Adipose tissue (tissue), 3 donors: ENCODE data around the gene MPC2. TPM values are rescaled to one million over a fixed set of nuclear protein-coding genes. Genes with fewer than 3 reads are reported as not detected.

ENCODE experiments used
- H3K27ac ChIP-seq: one replicate; pipeline ENCODE4 v1.5.1; 2013; ENCODE audit warnings: low read depth, low read length
- WGBS, 3 donors: extraction: QIAGEN DNeasy Blood & Tissue Kit; methylation state at CpG; one replicate each; pipeline ENCODE4 v1.1.7; 2013; 5-methylcytosine and 5-hydroxymethylcytosine counted together
- polyA plus RNA-seq, 3 donors: library from polyadenylated mRNA; stranded (reverse); fragments of 200-250 nt; gene quantifications; one replicate each; pipeline ENCODE4 v1.2.3, GENCODE V29; 2013
- donor health status: healthy with polysubstance abuse.
- donor health status: Bipolar disorder and iron deficiency.
- donor health status: healthy.

The MPC2 gene
- polyA plus RNA-seq = 10 to 100 TPM; 35.7 to 76.4 (median 70.7) TPM

DNA sequence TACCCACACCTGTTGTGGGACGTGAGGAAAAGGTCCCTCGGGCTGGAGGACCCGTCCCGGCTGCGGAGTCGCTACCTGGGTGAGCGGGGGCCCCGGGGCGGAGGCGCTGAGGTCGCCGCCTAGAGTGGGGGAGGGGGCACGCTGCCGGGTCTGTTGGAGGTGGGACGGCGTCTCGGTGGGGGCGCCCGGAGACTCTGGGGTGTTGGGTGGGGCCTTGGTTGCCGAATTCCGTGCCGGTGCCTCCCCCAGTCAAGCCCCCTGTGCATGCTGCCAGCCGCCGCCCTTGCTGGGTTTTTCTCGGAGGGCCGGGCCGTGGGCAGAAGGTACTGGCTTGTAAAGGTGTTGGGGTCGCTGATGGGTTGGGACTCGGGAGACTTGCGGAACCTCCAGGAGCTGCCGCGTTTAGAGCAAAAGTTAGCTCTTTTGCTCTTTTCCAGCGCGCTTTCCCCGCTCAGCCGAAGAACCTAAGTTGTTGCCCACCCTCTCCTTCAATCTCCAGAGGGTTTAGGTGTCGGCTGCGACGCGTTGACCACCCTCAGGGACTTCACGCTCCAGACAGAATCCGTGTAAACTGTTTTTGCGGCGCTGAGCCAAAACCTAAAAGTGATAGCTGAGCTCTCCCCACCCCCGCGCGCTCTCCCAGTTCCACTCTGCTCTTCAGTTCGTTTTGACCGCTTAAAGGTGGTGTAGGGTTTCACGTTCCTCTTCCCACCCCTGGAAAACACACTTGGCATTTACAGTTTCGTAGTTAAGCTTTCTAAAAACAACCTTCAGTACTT, at the start of gene MPC2:
TSS of gene MPC2 (minus strand) at position 143 of the 779 bp plus-strand sequence. CDS start 1,231 bp downstream, outside the sequence.
- H3K27ac ChIP-seq = peak within 1 kb of the TSS; percentile 81
- WGBS, 3 donors = 0% methylated on average over 51 of the region's 51 CpGs

- H3K27ac ChIP-seq = no peak overlapping the region
- WGBS, 3 donors = 71 to 88% (median 80%) methylated on average over 8 of the region's 8 CpGs
These were observed 48.1 kb upstream of the MPC2 start for GRCh38 chr1:167984886-167985489.

DNA sequence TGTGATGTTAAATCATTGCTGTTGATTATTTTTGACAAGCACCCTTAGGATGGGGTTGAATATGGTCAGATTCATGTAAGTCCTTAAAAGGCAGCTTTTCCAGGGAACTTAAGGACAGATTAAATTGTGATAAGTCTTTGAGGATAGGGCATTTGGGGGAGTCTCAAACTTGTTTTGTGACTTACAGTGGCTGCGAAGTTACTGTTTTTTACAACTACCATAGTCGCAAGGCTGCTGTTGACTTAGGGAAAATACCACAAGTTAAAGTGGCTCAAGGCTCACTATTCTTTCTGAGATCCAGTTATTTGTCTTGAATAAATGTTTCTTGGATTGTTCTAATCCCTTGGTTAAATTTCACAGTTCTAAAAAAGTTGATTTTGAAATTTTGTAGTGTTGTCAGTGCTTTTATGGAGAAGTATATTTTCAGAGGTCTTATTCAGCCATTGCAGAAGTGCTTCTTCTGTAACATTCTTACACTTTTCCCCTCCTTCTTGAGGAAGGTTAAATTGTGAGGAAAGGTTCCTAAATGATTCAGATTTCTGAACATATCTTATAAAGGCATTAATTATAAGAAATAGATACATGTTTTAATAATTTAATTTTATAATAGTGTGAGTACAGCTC, 47.0 kb upstream of the MPC2 start:
- 96 to 100% (median 98%) methylated on average over 2 of the region's 2 CpGs for WGBS, 3 donors
- no peak overlapping the region for H3K27ac ChIP-seq

- no peak overlapping the region for H3K27ac ChIP-seq
- 97 to 98% (median 98%) methylated on average over 9 of the region's 9 CpGs for WGBS, 3 donors
These were observed 45.1 kb upstream of the MPC2 start for GRCh38 chr1:167981933-167982332.

DNA sequence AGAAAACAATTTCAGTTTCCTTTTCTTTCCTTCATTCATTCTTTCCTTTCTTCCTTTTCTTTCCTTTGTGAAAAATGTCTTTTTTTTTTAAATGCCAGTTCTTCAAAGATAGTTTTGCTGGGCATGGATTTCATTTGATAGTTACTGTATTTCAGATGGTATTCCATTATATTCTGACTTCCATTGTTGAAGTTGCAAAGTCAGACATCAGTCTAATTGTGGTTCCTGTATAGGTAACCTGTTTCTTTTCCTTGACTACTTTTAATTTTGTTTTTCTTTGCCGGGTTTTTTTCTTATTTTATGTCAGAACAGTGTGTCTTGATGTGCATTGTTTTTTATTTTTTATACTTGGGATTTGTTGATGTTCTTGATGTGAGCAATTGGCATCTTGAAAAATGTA, 40.4 kb upstream of the MPC2 start:
- 97 to 100% (median 98%) methylated on average over 1 of the region's 1 CpG for WGBS, 3 donors
- H3K27ac ChIP-seq = no peak overlapping the region

DNA sequence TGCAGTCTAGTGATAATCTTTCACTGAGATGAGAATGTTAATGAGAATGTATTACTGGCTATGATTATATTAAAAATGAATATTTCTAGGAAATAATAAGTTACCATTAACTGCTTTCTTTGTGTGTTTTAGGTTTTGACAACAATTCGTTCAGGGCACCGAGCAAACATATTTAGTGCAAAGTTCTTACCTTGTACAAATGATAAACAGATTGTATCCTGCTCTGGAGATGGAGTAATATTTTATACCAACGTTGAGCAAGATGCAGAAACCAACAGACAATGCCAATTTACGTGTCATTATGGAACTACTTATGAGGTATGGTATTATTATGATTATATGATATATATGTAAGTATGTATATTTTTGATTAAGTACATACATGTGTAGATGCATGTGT, 37.8 kb upstream of the MPC2 start:
- 59 to 83% (median 80%) methylated on average over 4 of the region's 4 CpGs for WGBS, 3 donors
- no peak overlapping the region for H3K27ac ChIP-seq

DNA sequence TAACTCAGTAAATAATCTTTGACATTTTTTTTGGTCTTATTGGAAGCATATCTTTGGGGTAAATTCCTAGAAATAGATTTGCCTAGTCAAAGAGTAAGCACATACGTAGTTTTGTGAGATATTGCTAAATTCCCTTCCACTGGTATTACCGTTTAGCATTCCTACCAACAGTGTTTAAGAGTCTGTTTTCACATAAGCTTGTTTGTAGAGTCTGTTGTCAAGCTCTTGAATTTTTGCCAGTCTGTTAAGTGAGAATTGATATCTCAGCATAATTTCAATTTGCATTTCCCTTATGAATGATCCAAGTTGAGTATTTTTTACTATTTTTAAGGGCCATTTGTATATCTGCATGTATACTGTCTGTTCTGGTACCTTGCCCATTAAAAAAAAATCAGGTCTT, 37.0 kb upstream of the MPC2 start:
- 54 to 72% (median 69%) methylated on average over 2 of the region's 2 CpGs for WGBS, 3 donors
- no peak overlapping the region for H3K27ac ChIP-seq

- 64 to 87% (median 83%) methylated on average over 3 of the region's 3 CpGs for WGBS, 3 donors
- H3K27ac ChIP-seq = no peak overlapping the region
These were observed 31.7 kb upstream of the MPC2 start for GRCh38 chr1:167968569-167968968.

DNA sequence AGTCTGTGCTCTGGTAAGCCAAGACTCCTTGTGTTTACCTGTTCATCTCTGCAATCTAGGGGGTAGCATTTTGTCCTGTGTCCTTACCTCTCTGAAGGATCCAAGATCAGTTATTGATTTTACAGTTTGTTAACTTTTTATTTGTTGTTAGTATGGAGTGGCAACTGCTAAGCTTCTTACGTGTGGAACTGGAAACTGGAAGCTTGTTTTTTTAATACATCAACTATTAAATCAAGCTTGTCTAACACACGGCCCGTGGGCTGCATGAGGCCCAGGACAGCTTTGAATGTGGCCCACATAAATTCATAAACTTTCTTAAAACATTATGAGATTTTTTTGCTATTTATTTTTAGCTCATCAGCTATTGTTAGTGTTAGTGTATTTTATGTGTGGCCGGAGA, 29.2 kb upstream of the MPC2 start:
- 41 to 94% (median 88%) methylated on average over 4 of the region's 4 CpGs for WGBS, 3 donors

DNA sequence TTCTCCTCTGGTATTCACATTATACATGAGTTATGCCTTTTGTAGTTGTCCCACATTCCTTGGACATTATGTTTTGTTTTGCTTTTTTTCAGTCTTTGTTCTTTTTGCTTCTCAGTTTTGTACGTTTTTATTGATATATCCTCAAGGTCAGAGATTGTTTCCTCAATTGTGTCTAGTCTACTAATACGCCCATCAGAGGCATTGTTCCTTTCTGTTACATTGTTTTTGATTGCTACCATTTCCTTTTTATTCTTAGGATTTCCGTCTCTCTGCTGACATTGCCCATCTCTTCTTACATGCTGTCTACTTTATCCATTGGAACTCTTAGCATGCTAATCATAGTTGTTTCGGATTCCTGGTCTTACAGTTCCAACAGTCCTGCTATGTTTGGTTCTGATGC, 27.8 kb upstream of the MPC2 start:
- WGBS, 3 donors = 72 to 84% (median 80%) methylated on average over 4 of the region's 4 CpGs
- no peak overlapping the region for H3K27ac ChIP-seq

More for the DNA sequence above, 29.2 kb upstream of the MPC2 start:
- no peak overlapping the region for H3K27ac ChIP-seq

- no peak overlapping the region for H3K27ac ChIP-seq
These were observed 20.8 kb upstream of the MPC2 start for GRCh38 chr1:167957710-167958109.

- WGBS, 3 donors = 97 to 98% (median 97%) methylated on average over 2 of the region's 2 CpGs
- no peak overlapping the region for H3K27ac ChIP-seq
These were observed 19.0 kb upstream of the MPC2 start for GRCh38 chr1:167955915-167956314.

GRCh38 chr1:167950569-167950968, 13.7 kb upstream of the MPC2 start:
- 34 to 38% (median 35%) methylated on average over 1 of the region's 1 CpG for WGBS, 3 donors
- H3K27ac ChIP-seq = no peak overlapping the region

DNA sequence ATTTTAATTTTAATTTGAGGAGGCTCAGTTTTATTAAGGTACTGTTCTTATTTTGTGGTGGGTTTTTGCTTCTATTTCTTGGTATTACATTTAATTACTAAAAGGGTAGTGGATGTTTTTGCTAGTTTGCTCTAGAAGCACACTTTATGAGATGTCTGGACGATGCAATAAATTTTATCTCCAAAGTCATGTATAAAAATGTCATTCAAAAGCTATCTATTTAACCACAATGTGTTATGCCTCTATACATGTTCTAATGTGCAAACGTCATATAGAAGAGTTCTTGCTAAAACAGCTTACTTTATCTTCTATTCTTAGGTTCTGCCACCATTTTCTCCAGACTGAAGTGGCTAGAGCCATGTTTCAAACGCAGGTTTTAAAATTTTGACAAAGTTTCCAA, 12.9 kb upstream of the MPC2 start:
- no peak overlapping the region for H3K27ac ChIP-seq
- 92 to 96% (median 94%) methylated on average over 3 of the region's 3 CpGs for WGBS, 3 donors

- H3K27ac ChIP-seq = no peak overlapping the region
- WGBS, 3 donors = 87 to 93% (median 91%) methylated on average over 2 of the region's 2 CpGs
These were observed 10.9 kb upstream of the MPC2 start for GRCh38 chr1:167947733-167948132.

GRCh38 chr1:167943541-167943940, 6.7 kb upstream of the MPC2 start:
- H3K27ac ChIP-seq = no peak overlapping the region
- WGBS, 3 donors = 89 to 97% (median 91%) methylated on average over 9 of the region's 9 CpGs

- no peak overlapping the region for H3K27ac ChIP-seq
- 87 to 98% (median 95%) methylated on average over 2 of the region's 2 CpGs for WGBS, 3 donors
These were observed 3.4 kb upstream of the MPC2 start for GRCh38 chr1:167940264-167940663.

DNA sequence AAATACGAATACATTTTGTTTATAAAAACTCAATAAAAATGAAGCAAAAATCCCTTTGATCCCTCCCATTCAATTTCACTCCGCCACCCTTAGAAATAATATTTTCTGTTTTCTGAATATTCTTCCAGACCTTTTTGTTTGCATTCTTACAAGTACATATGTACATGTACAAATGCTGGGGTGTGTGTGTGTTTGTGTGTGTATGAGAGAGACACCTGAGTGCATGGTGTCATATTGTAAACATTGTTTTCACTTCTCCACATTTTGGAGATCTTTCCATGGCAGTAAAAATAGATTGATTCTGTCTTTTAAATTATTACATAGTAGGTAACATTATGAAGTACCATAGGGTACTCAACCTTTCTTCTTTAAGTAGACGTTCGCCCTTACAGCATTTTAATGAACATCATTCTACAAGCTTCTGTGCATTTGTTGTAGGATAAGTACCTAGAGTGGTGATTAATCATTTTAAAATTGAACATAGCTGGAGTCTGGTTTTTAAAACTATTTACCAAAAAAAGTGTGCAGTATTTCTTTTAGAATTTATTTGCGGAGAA, 1.3 kb upstream of the MPC2 start:
- no peak overlapping the region for H3K27ac ChIP-seq
- WGBS, 3 donors = 38 to 54% (median 50%) methylated on average over 5 of the region's 5 CpGs

GRCh38 chr1:167937709-167938010, 788 bp upstream of the MPC2 start:
- H3K27ac ChIP-seq = no peak overlapping the region
- WGBS, 3 donors = 0 to 1% (median 0%) methylated on average over 5 of the region's 5 CpGs
